A673 (cell line): ENCODE results near the gene FOXO1. TPM values are rescaled to one million over a fixed set of nuclear protein-coding genes. Genes with fewer than 3 reads are reported as not detected.

ENCODE experiments used
- BruUV-seq: library from RNA; stranded (reverse); fragments of 400-500 nt; replicated peaks from 2 replicates; lab custom pipeline; 2021; lab: Mats Ljungman, UMichigan
- CTCF ChIA-PET: fragments of 300-600 bp; sonication (Branson Sonifier 250); formaldehyde crosslinking; loops from one replicate; lab custom pipeline; 2022; ENCODE audit warnings: antibody characterized with exemption; lab: Charles Lee
- POLR2A ChIA-PET: fragments of 300-600 bp; sonication (Branson Sonifier 250); formaldehyde crosslinking; loops from one replicate; lab custom pipeline; 2022; ENCODE audit warnings: antibody characterized with exemption; ENCODE audit not compliant: low non-redundant PET; lab: Charles Lee
- DNase-seq: peaks from one replicate; pipeline ENCODE4 v3.0.0-alpha.2; 2015; ENCODE audit warnings: low spot score
- H3K27ac ChIP-seq: fragments of 200-600 bp; sonication (generic); 2 replicates; pipeline ENCODE4 v1.5.1; 2016; ENCODE audit warnings: mixed run types, low read depth, mild to moderate bottlenecking, mixed read lengths, antibody characterized with exemption, low read length; ENCODE audit not compliant: poor library complexity, severe bottlenecking
- H3K27me3 ChIP-seq: fragments of 200-600 bp; sonication (generic); replicated peaks from 2 replicates; pipeline ENCODE4 v1.6.1; 2017; ENCODE audit warnings: mixed run types, low read depth, mild to moderate bottlenecking, mixed read lengths, antibody characterized with exemption, low read length; ENCODE audit not compliant: insufficient read depth, poor library complexity
- H3K36me3 ChIP-seq: fragments of 200-600 bp; sonication (generic); 2 replicates; pipeline ENCODE4 v1.6.1; 2016; ENCODE audit warnings: mixed run types, mild to moderate bottlenecking, mixed read lengths, antibody characterized with exemption, low read length; ENCODE audit not compliant: insufficient read depth, poor library complexity, severe bottlenecking
- H3K4me1 ChIP-seq: fragments of 200-600 bp; sonication (generic); 2 replicates; pipeline ENCODE4 v1.6.1; 2017; ENCODE audit warnings: mixed run types, mild to moderate bottlenecking, mixed read lengths, antibody characterized with exemption, low read length; ENCODE audit not compliant: insufficient read depth, poor library complexity, severe bottlenecking
- H3K4me3 ChIP-seq: fragments of 200-600 bp; sonication (generic); 2 replicates; pipeline ENCODE4 v1.5.1; 2016; ENCODE audit warnings: low read depth, mixed run types, mild to moderate bottlenecking, mixed read lengths, low read length; ENCODE audit not compliant: poor library complexity, severe bottlenecking
- H3K9me3 ChIP-seq: fragments of 200-600 bp; sonication (generic); 2 replicates; pipeline ENCODE4 v1.6.1; 2016; ENCODE audit warnings: mixed run types, low read depth, mild to moderate bottlenecking, mixed read lengths, antibody characterized with exemption, low read length; ENCODE audit not compliant: poor library complexity, severe bottlenecking
- CTCF ChIP-seq: fragments of 300-800, 200-600 bp; sonication (generic); conservative IDR thresholded peaks from 2 replicates; pipeline ENCODE4 v1.5.1; 2017; ENCODE audit warnings: low read depth, mild to moderate bottlenecking, antibody characterized with exemption, low read length, moderate library complexity, mixed read lengths
- EZH2 ChIP-seq: fragments of 200-600 bp; sonication (generic); IDR thresholded peaks from 2 replicates; pipeline ENCODE4 v1.6.1; 2017; ENCODE audit warnings: borderline replicate concordance, low read depth, mild to moderate bottlenecking, mixed read lengths, antibody characterized with exemption, low read length; ENCODE audit not compliant: poor library complexity, severe bottlenecking
- intact Hi-C: fragments of 100-400 bp; cut with micrococcal nuclease; formaldehyde crosslinking; loops from one replicate; pipeline ENCODE4 v1.10.0; 2022; ENCODE audit not compliant: unreplicated experiment
- total RNA-seq: library from RNA; stranded (reverse); gene quantifications from 2 replicates; pipeline ENCODE4 v1.2.3, GENCODE V29; 2021

Gene FOXO1
- total RNA-seq, 1 experiment from 2014 or later: 2.9 TPM

DNA sequence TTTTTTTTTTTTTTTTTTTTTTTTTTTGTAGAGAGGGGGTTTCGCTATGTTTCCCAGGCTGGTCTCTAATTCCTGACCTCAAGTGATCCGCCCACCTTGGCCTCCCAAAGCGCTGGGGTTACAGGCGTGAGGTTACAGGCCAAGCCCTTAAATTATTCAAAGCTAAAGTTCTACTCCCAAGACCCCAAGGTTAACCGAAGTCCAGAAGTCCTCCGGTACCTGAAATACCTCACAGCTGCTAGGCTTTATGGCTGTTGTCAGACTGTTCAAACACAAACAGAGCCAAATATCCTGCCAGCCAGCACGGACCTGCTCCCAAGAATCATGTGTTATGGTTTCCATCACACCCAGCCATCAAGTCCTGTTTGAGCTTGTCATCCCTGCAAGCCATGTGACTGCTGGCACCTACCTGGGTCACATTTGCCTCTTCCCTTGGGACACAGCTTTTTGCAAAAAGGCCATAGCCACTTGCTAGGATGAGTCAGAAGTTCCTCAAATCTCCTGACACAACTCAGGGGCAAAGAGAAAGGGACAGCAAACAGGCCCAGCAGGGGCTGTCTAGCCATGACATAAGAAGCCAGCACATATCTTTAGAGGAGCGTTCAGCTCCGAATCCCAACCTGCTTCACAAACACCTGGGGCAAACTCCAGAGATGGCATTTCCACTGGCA is 129.9 kb downstream of the FOXO1 start:
- no peak overlapping the region for H3K4me3 ChIP-seq
- POLR2A ChIA-PET: interaction anchor here (0.7 kb wide), 1 partner anchor 83 kb away, joined by 16 read pairs; no protein-coding TSS in a partner anchor
- CTCF ChIA-PET: interaction anchor here (0.5 kb wide), 1 partner anchor 1270 kb away, joined by 4 read pairs; no protein-coding TSS in a partner anchor
- H3K36me3 ChIP-seq: no peaks in the 10 kb centered on the region
- no peak for DNase-seq
- BruUV-seq: no TSS peak
- no peak for TF ChIP-seq CTCF
- TF ChIP-seq EZH2: no peak
- no peaks in the 10 kb centered on the region for H3K27me3 ChIP-seq
- intact Hi-C loops: no loop called here
- H3K27ac ChIP-seq: no peak overlapping the region
- no peaks in the 10 kb centered on the region for H3K9me3 ChIP-seq
- peaks cover 14% of the 10 kb centered on the region for H3K4me1 ChIP-seq

- no peak for DNase-seq
- no peaks in the 10 kb centered on the region for H3K36me3 ChIP-seq
- H3K9me3 ChIP-seq: no peaks in the 10 kb centered on the region
- POLR2A ChIA-PET: no interaction called here
- H3K4me1 ChIP-seq: peaks cover 8% of the 10 kb centered on the region
- CTCF ChIA-PET: no interaction called here
- H3K4me3 ChIP-seq: no peak overlapping the region
- no TSS peak for BruUV-seq
- H3K27me3 ChIP-seq: no peaks in the 10 kb centered on the region
- intact Hi-C loops: no loop called here
- no peak overlapping the region for H3K27ac ChIP-seq
- TF ChIP-seq EZH2 (no peak), CTCF (no peak)
Observed at GRCh38 chr13:40535345-40535836, 131.1 kb downstream of the FOXO1 start.

- Histone ChIP-seq H3K9me3 (no peaks in the 10 kb centered on the region), H3K36me3 (no peaks in the 10 kb centered on the region), H3K4me1 (no peaks in the 10 kb centered on the region), H3K4me3 (no peak overlapping the region), H3K27me3 (no peaks in the 10 kb centered on the region), H3K27ac (no peak overlapping the region)
- CTCF ChIA-PET: no interaction called here
- TF ChIP-seq CTCF (no peak), EZH2 (no peak)
- no peak for DNase-seq
- BruUV-seq: no TSS peak
- intact Hi-C loops: no loop called here
- POLR2A ChIA-PET: no interaction called here
Observed at GRCh38 chr13:40534456-40534855, 132.0 kb downstream of the FOXO1 start.
